Measurements from ENCODE around the gene TRPM3.

The TRPM3 gene

DNA sequence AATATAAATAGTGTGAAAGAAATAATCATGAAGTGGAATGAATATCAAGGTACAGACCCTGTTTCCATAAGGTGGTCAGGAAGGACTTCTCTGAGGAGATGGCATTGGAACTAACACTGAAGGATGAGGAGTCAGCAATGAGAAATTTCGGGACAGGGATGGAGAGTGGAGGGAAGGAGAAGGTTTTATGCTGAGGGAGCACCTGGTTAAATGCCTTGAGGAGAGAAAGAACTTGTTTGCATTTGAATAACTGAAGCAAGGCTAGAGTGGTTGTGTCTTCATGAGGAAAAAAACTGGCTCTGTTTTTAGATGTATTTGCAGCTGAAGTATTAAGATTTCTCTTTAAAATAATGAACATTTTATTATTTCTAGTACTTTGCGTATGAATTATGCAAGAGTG is 180.8 kb downstream of the TRPM3 start:
- no peak for DNase-seq

DNA sequence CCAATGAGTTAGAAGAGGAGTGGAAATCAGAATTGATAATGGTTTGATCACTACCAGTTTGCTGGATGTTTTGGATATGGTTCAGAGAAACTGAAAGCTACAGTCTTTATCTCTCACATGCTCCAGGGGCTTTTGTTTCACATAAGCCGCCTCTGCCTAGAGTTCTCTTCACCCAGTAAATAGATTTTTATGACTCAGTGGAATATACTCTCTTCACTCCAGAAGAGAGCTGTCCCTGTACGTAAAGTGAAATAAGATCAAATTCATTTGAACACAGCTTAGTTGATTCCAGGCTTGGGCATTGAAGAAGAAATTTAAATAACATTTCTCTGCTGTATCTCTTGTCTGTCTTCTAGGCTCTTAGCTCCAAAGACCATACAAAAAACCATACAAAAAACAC is 184.9 kb downstream of the TRPM3 start:
- DNase-seq: no peak

DNA sequence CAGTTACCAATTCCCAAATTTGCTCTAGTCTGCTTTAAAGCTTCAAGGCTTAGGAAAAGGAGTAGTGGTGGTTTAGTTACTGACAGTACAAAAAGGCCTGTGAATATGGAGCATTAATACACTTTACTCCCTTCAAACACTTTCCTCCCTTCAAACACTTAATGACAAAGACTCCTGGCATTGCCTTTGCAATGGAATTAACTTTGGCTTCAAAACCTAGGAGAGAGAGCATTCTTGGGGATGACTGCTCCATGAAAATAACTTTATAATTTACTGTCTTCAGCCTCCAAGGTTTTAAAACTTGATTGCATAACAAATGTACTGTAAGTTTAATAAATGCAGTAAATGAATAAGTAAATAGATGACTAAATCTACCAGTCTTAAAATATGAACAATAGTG is 185.6 kb downstream of the TRPM3 start:
- DNase-seq: no peak

DNA sequence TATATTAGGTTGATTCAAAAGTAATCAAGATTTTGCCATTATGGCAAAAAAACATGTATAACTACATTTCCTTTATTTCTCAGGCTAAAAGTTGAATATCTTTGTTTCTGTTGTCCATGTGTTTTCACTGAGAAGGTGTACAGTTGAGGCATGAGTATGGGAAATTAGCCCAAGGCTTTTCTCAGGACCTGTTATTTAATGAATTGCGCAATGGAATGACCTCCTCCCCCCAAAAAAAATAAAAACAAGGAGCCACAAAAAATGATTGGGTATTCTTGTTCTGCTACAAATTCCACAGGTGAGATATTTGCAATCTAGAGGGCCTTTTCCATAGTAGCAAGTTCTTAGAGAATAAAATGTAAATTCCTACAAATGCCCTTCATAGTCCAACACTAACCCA is 186.8 kb downstream of the TRPM3 start:
- DNase-seq: no peak

DNA sequence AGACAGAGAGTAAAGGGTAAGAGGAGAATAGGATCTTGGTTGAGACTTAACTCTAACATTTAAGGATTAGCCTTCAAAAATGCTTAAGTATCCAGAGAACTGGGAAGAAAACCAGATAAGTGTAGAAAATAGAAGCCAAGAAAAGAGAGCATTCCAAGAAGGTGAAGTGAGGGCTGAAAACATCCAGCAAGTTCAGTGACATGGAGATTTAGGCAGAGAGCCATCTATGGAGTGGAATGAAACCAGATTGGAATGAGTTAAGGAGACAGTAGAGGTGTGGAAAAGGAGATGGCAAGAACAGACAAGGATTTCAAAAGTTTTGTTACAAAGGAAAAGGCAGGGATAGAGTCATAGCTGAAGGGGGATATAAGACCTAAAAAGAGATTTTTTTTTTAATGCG is 188.1 kb downstream of the TRPM3 start:
- no peak for DNase-seq

DNA sequence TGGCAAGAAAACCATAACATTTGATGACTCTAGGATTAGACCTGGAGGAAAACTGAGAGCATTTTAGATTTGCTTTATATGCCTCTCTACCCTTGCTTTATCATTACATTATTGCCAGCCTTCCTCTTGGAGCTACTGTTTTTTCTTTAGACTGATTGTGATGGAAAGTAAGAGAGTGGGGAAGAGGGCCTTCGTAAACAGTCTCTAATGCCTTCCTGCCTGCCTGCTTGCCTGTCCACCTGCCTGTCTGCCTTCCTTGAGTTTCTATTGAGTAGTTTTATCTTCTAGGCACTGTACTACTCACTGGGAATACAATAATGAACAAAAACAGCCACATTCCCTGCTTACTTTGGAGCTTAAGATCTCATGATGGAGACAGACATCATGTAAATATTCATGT is 189.3 kb downstream of the TRPM3 start:
- no peak for DNase-seq

DNA sequence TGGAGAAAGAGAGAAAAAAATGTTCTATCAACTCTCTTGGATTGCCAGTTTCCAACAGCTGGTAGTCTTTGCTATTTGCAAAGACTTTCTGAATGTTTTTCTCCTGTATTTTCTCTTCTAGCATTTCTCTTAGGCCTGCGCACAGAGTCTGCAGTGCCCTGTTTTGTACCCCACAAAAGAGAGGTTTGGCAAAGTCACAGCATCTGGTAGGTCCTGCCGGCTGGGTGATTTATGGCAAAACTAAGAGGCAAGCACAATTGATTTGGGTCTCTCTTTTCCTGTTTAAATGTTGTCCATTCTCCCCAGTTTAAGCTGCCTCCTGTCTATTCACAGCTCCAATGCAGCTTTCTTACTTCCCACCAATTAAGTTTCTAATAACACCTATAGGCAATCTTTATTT is 193.9 kb downstream of the TRPM3 start:
- DNase-seq: no peak

DNA sequence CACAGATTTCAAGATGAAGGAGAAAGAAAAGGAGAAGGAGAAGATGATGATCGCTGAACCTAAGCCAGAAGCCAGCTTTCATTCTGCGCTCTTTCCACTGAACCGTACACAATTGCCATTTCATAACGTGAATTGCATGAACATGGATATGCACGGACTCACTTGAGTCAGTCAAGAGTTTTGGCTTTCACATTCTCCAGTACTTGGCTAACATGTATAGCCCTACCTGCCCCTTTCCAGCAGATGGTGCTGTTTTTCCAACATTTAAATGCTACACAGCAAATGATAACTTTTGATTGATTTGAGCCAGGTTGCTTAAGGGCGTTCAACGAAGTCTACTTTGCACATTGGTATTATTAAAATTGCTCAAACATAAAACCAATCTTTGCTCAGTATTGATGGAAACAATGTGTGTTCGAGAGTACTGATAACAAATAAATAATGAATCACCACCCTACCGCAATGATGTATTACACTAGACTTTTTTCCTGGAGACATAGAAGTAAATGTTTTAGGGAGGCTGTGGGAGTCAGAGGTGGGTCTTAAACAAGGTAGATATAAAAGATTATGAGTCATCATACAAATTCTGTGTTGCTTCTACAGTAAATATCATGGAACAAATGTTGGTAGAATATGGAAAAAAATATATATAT is 196.4 kb downstream of the TRPM3 start:
- DNase-seq: peak; percentile 39 to 70 (median 57)

DNA sequence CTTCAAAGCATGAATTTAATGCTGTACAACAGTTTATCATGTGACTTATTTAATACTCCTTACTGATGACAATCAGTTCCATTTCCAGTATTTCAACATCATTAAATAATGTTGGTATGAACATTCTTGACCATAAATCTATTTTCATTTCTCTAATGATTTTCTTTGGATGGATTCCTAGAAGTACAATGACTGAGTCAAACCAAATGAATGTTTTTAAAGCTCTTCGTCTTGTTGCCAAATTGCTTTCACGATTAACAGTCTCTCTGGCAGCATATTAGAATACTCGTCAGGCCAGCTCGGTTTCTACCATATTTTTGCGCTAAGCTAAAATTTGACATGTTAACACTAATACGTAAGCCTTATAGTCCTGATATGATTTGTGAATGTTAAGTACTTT is 197.0 kb downstream of the TRPM3 start:
- DNase-seq: no peak

DNA sequence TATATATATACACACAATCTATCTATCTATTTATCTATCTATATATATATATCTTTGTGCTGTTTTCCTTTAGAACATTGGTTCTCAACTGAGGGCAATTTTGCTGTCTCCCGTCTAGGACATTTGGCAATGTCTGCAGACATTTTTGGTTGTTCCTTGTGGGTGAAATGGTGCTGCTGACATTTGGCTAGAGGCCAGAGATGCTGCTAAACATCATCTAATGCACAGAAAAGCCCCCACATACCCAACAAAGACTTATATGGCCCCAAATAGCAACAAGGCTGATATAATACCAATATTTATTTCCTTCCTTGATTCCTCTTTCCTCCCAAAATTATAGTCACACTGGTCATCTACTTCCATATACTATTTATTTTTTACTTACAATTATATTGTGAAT is 197.5 kb downstream of the TRPM3 start:
- DNase-seq: no peak

DNA sequence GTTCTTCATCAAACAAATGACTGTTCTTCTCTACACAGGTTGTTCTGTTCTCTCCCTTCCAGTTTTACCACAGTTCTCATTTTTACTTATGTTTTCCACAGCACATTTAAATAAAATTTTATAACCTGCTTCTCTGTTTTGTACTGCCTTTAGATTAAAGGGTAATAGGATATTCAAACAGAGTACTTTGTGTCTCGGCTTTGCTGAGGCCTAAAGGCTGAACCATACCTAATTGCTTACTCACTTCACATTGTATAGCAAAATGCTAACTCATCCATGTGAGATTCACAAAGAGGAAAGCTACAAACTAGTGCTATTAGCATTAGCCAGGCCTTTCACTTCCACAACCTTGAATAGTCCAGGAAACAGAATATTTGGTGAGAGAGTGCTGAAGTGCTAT is 200.3 kb downstream of the TRPM3 start:
- DNase-seq: no peak

DNA sequence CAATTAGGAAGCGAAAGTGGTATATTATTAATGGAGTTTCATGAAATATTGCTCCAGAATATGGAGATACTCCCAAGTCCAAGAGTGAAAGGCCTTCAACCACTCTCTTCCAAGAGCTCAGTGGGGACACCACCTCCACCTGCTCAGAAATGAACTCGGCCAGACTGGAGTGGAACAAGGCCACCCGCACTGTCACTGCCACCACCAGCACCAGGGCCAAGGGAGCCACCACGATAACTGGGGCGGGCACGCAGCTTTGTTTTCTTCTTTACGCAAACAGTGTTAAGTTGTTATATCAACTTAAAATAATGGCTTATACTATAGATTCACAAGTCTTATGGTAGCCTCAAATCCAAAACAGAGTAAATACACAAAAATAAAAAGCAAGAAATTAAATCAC is 204.1 kb downstream of the TRPM3 start:
- DNase-seq: no peak

DNA sequence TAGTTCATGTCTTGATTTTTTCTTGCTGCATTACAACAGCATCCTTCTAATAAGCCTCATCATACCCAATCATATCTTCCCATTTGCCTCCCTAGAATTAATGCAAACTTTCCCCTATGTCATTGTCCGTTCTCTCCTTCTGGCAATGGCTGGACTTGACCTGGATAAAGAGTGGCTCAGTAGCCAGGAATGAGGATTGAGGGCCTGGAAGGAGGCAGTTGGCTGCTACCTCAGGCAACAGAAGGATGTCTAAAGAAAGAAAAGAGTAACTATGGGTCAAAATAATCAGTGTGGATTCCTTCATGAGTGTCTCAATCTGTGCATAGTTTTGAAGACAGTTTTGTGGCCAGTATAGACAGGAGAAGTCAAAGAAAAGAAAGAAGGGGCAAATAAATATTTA is 209.6 kb downstream of the TRPM3 start:
- DNase-seq: no peak

DNA sequence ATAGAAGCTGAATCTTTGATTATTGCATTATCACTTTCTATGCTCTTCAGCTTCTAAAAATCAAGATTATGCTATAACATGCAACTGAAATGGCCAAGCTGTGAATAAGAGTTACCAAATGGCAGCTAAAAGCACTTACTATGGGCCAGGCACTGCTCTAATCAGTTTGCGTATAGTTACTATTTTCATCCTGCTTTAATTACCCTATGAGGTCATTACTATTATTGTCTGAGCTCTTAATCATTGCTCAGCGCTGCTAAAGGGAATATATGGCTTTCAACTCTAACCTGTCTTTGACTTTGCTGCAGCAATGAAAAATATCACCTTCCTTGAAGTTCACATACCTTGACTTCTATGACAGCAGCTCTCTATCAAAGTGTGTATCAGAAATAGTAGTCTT is 210.8 kb downstream of the TRPM3 start:
- no peak for DNase-seq

DNA sequence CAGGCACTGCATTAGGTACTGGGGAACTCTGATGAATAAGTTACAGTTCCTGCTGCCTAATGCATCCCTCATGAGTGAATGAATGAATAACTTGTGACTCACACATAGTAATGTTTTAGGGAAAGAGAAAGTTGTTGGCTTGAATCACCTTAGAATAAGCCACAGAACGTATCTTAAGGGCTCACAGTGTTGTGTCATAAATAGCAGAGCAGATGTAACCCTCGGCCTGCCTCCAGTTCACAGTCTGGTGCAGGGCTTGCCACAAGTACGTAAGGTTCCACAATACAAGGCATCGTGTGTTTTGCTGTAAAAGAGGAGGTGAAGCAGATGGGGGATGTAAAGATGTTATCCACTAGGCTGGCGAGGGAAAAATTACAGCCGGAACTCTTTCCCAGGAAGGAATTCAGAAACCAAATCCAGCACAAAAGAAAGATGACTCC is 218.7 kb downstream of the TRPM3 start:
- peak; percentile 1 to 38 (median 4) for DNase-seq

DNA sequence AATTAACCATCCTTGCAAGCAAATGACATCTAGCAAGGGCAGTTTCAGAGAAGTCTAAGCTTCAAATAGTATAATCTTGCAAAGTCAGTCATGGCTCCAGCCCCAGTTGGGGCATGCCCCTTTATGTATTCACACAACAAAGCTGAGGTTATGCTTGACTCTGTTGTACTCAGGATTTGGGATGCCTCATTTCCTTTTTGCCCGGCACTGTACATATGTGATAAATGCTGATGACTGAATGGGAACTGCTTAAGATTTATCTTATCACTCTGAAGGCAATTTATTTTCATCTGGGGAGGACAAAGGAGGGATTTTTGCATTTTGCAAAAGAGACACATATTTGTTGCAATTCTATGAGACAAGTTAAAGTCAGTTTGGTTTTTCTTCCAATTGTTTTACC is 219.2 kb downstream of the TRPM3 start:
- DNase-seq: no peak

DNA sequence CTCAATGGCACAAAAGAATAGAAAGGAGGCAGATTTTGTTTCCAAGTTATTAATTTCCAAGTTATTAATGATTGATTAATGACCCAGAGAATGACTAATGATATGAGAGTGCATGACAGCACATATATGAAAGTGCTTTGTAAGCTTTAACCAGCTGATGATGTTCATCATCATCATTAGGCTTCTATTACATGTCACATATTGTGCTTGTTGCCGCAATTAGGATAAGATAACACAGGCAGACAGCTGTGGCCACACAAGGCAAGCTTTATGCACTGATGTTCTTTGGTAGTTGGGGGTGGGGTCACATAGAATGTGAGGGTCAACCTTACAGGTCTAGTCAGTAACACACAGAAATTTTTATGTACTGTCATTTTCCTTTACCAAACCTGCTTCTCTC is 219.7 kb downstream of the TRPM3 start:
- DNase-seq: no peak

DNA sequence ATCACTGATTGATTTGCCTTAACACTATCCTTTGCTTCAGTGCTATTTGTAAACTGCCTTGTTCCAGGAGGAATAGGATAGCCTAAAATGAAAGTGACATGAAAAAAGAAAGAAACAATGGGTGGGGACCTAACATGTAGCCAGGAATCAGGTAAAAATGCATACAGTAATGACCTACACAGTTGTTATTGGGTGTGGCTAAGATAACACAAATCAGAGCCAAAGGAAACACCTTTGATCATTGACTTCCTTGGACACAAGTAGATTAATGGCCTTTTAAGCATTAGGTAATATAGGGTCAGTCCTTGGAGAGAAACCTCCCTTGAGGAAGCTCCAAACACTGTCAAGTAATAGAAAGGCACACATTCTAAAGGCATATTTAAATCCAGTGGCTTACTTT is 220.4 kb downstream of the TRPM3 start:
- no peak for DNase-seq

DNA sequence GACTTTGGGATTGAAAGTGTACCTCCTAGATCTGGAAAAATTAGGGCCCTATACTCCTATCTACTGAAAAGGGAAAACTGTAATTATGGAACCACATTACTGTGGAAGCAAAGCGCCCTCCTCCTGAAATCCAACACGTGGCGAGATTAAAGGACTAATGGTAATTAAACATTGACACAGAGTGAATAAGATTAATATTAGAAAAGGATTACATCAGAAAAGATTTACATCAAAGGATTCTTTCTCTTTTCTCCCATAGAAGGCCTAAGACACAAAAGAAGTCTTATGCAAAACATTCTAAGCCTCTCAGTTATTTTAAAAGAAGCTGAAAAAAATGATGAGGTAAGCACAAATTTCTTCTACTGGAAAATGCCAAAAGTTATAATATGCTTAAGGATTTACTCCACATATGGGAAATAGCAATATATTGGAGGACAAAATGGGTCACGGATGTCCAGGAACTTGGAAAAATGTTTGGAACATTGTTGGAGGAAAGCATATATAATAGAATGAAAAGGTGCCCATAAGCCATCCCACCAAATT is 227.8 kb downstream of the TRPM3 start:
- no peak for DNase-seq

DNA sequence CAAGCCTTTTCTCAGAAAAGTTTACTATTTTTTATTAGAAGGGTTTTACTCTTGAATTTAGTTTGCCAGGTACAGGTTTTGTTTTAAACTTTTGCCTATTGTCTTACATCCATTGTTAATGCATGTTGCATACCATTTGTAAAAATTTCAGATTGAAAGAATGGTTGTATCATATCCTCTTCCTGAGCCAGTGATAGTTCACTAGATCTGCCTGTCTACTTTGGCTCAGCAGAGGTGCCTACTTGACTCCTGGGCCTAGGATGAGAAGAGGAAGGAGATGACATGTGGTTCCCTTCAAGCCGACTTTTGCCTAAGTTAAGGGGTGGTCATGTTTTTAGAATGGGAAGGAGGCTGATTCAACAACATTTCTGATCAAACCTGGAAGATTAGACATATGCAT is 232.9 kb downstream of the TRPM3 start:
- no peak for DNase-seq

DNA sequence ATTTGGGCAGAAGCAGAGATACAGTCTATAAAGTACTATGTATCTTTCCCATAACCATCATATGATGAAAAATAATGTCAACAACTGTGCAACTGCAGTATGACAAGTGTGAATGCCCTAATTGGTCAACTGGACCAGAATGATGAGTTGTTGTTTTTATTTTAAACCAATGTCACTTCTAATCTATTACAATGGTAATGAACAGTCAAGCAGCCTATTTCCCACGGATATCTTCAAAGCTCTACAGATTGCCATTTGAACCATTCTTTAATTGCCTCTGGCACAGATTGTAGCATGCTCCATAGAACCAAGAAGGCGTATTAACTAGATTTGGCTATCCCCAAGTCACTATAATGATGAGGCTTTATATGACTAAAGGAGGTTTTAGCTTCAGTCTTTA is 233.6 kb downstream of the TRPM3 start:
- no peak for DNase-seq

DNA sequence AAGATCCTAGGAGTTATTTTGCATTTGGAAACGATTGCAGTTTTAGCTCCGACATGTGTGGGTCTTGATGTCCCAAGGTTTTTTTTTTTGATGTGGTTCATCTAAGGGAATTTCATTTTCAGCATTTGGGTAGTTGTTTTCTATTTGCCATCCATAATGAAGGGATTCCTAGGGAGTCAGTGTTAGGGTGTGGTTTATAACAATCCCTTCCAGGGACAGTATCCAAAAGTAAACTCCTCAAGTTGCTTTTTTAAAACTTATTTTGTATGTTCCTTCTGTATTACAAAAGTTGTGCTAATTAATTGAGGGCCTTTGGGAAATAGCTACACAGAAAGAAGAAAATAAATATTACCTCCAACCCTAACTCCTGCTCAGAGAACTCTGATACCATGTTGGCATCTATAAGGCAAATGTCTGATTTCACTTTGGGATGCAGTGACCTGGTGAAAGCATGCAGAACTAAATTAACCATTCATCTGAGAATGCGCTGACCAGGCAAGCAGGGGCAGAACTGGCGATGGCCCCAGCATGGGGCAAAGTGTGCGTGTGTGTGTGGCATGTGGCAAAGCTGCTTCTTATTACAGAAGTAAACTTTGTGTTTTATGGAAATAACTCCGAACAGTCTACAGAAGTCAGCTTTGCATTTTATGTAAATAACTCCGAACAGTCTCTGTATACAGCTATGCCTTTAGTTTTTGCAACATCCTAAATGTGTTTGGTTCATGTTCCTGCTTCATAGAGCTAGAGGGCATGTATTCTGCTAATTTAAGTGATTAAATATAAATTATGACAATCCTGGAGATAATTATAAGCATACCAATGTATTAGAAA is 237.2 kb downstream of the TRPM3 start:
- no peak for DNase-seq

DNA sequence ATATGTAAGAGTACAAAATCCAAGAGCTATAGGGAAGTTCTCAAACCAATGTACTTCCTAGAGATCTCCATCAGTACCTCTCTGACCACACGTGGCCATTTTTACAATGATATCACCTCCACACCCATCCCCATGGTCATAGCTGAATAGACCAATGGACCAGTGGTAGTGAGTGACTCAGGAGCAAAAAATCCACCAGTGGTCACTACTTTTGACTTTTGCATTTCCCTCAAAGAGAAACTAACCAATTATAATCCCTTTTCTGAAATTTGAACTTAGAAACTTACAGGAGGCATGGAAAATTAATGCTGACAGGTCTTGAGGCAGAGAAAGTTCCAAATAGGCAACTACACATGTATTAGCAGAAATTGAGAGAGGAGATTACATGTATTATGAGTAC is 238.4 kb downstream of the TRPM3 start:
- no peak for DNase-seq

DNA sequence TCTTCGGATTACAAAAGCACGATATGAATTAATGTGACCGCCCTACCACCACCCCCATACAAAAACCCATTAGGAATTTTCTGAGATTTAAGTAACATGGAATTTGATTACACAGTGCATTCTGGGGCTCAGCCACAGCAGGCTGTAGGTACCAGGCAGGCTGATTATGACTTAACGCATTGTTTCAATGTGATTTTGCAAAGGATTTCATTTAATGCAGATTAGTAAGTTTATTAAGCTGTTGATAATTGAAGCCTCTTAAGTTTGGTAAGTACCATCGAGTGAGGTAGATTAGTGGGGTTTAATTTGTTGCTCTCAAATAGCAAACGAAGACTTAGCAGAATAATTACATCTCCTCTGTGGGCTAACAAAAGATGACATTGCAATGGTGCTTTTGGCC is 240.1 kb downstream of the TRPM3 start:
- no peak for DNase-seq

DNA sequence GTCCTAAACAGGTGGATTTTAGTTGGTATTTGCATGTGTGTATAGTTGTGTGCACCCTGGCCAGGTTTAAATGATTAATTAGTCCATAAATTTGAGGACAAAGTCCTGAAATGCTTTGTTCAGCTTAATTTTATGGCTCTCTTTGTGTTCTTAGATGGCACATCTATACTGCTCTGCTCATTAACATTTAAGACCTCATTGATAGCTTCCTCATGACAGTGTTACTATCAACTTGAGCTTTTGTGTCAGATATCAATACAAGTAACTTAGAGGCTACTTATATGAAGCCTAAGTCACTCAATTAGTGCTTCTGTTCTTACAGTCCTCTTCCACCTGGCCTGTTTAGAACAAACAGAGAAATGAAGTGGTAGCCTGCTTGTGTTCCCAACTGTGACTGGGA is 240.9 kb downstream of the TRPM3 start:
- no peak for DNase-seq
